GM21515 (cell line): ENCODE results near the gene HOXD9.

Source experiments
- ATAC-seq: cut with Tn5 transposase; IDR thresholded peaks from one replicate; pipeline ENCODE4 v1.9.1; 2021; ENCODE audit not compliant: unreplicated experiment

Gene HOXD9

GRCh38 chr2:176164611-176165369, 42.3 kb downstream of the HOXD9 start:
- ATAC-seq: no peak

GRCh38 chr2:176165370-176166050, 43.0 kb downstream of the HOXD9 start:
- ATAC-seq: no peak

GRCh38 chr2:176166272-176166671, 43.8 kb downstream of the HOXD9 start:
- no peak for ATAC-seq

- ATAC-seq: no peak
Observed at GRCh38 chr2:176167398-176167797, 44.9 kb downstream of the HOXD9 start.

GRCh38 chr2:176169181-176169580, 46.7 kb downstream of the HOXD9 start:
- ATAC-seq: no peak

- ATAC-seq: no peak
Observed at GRCh38 chr2:176169711-176170110, 47.2 kb downstream of the HOXD9 start.

- no peak for ATAC-seq
Observed at GRCh38 chr2:176170602-176171305, 48.2 kb downstream of the HOXD9 start.

- no peak for ATAC-seq
Observed at GRCh38 chr2:176171351-176172006, 49.0 kb downstream of the HOXD9 start.

- ATAC-seq: no peak
Observed at GRCh38 chr2:176172007-176172894, 49.7 kb downstream of the HOXD9 start.

- no peak for ATAC-seq
Observed at GRCh38 chr2:176172895-176173566, 50.5 kb downstream of the HOXD9 start.

- no peak for ATAC-seq
Observed at GRCh38 chr2:176173567-176174381, 51.3 kb downstream of the HOXD9 start.

GRCh38 chr2:176174382-176174823, 51.9 kb downstream of the HOXD9 start:
- ATAC-seq: no peak
